Measurements from ENCODE around the gene TMEM163.
"Not testable (repeated sequence)": the region's sequence is repeated elsewhere in the genome, so short reads cannot be mapped to it uniquely, and the experiment has no call there.

The TMEM163 gene

GRCh38 chr2:134479696-134480330 lies 239.0 kb downstream of the TMEM163 start:
- Histone ChIP-seq H3K9ac (ENCODE audit: low read length) (no peak overlapping the region), H3K4me1 (ENCODE audit: control insufficient read depth, insufficient read depth, low read length) (no peaks in the 10 kb centered on the region), H3K27ac (ENCODE audit: low read depth, low read length) (no peak overlapping the region), H3K9me3 (ENCODE audit: control insufficient read depth, insufficient read depth, low read depth, low read length) (no peaks in the 10 kb centered on the region), H3K36me3 (ENCODE audit: control insufficient read depth, insufficient read depth, low read length) (no peaks in the 10 kb centered on the region), H3K4me3 (ENCODE audit: low read depth, low read length) (no peak overlapping the region), H3K27me3 (ENCODE audit: control insufficient read depth, insufficient read depth, low read length) (no peaks in the 10 kb centered on the region)

GRCh38 chr2:134476982-134477381 lies 241.8 kb downstream of the TMEM163 start:
- H3K27me3 ChIP-seq (ENCODE audit: control insufficient read depth, insufficient read depth, low read length): not testable (repeated sequence)

GRCh38 chr2:134470561-134471168 lies 248.1 kb downstream of the TMEM163 start:
- no peak overlapping the region for H3K9ac ChIP-seq (ENCODE audit: low read length)
- H3K9me3 ChIP-seq (ENCODE audit: control insufficient read depth, insufficient read depth, low read depth, low read length): no peaks in the 10 kb centered on the region
- H3K4me1 ChIP-seq (ENCODE audit: control insufficient read depth, insufficient read depth, low read length): no peaks in the 10 kb centered on the region
- no peak overlapping the region for H3K4me3 ChIP-seq (ENCODE audit: low read depth, low read length)
- no peak overlapping the region for H3K27ac ChIP-seq (ENCODE audit: low read depth, low read length)
- H3K27me3 ChIP-seq (ENCODE audit: control insufficient read depth, insufficient read depth, low read length): no peaks in the 10 kb centered on the region
- no peaks in the 10 kb centered on the region for H3K36me3 ChIP-seq (ENCODE audit: control insufficient read depth, insufficient read depth, low read length)

More at GRCh38 chr2:134476982-134477381, 241.8 kb downstream of the TMEM163 start:
- H3K27ac ChIP-seq (ENCODE audit: low read depth, low read length); H3K4me3 ChIP-seq (ENCODE audit: low read depth, low read length); H3K36me3 ChIP-seq (ENCODE audit: control insufficient read depth, insufficient read depth, low read length); H3K9ac ChIP-seq (ENCODE audit: low read length); H3K9me3 ChIP-seq (ENCODE audit: control insufficient read depth, insufficient read depth, low read depth, low read length); H3K4me1 ChIP-seq (ENCODE audit: control insufficient read depth, insufficient read depth, low read length): not testable (repeated sequence)

- no peak overlapping the region for H3K4me3 ChIP-seq (ENCODE audit: low read depth, low read length)
These were observed 249.2 kb downstream of the TMEM163 start for GRCh38 chr2:134469516-134470115.

GRCh38 chr2:134468776-134469175 lies 250.0 kb downstream of the TMEM163 start:
- Histone ChIP-seq H3K27me3 (ENCODE audit: control insufficient read depth, insufficient read depth, low read length) (no peaks in the 10 kb centered on the region), H3K27ac (ENCODE audit: low read depth, low read length) (no peak overlapping the region), H3K9me3 (ENCODE audit: control insufficient read depth, insufficient read depth, low read depth, low read length) (no peaks in the 10 kb centered on the region), H3K36me3 (ENCODE audit: control insufficient read depth, insufficient read depth, low read length) (no peaks in the 10 kb centered on the region), H3K4me1 (ENCODE audit: control insufficient read depth, insufficient read depth, low read length) (no peaks in the 10 kb centered on the region), H3K4me3 (ENCODE audit: low read depth, low read length) (no peak overlapping the region), H3K9ac (ENCODE audit: low read length) (no peak overlapping the region)

More at GRCh38 chr2:134469516-134470115, 249.2 kb downstream of the TMEM163 start:
- no peak overlapping the region for H3K27ac ChIP-seq (ENCODE audit: low read depth, low read length)
- H3K9ac ChIP-seq (ENCODE audit: low read length): no peak overlapping the region
- H3K27me3 ChIP-seq (ENCODE audit: control insufficient read depth, insufficient read depth, low read length): no peaks in the 10 kb centered on the region
- H3K4me1 ChIP-seq (ENCODE audit: control insufficient read depth, insufficient read depth, low read length): no peaks in the 10 kb centered on the region
- H3K36me3 ChIP-seq (ENCODE audit: control insufficient read depth, insufficient read depth, low read length): no peaks in the 10 kb centered on the region
- no peaks in the 10 kb centered on the region for H3K9me3 ChIP-seq (ENCODE audit: control insufficient read depth, insufficient read depth, low read depth, low read length)

- Histone ChIP-seq H3K4me1 (ENCODE audit: control insufficient read depth, insufficient read depth, low read length) (no peaks in the 10 kb centered on the region), H3K27ac (ENCODE audit: low read depth, low read length) (no peak overlapping the region), H3K27me3 (ENCODE audit: control insufficient read depth, insufficient read depth, low read length) (no peaks in the 10 kb centered on the region), H3K9me3 (ENCODE audit: control insufficient read depth, insufficient read depth, low read depth, low read length) (no peaks in the 10 kb centered on the region), H3K9ac (ENCODE audit: low read length) (no peak overlapping the region), H3K36me3 (ENCODE audit: control insufficient read depth, insufficient read depth, low read length) (no peaks in the 10 kb centered on the region), H3K4me3 (ENCODE audit: low read depth, low read length) (no peak overlapping the region)
These were observed 250.6 kb downstream of the TMEM163 start for GRCh38 chr2:134468164-134468563.

- H3K9ac ChIP-seq (ENCODE audit: low read length): no peak overlapping the region
- no peak overlapping the region for H3K27ac ChIP-seq (ENCODE audit: low read depth, low read length)
- no peak overlapping the region for H3K4me3 ChIP-seq (ENCODE audit: low read depth, low read length)
- no peaks in the 10 kb centered on the region; the same call in 1 of the 2 replicates for H3K4me1 ChIP-seq (ENCODE audit: control insufficient read depth, insufficient read depth, low read length)
- no peaks in the 10 kb centered on the region for H3K36me3 ChIP-seq (ENCODE audit: control insufficient read depth, insufficient read depth, low read length)
- H3K9me3 ChIP-seq (ENCODE audit: control insufficient read depth, insufficient read depth, low read depth, low read length): no peaks in the 10 kb centered on the region
- H3K27me3 ChIP-seq (ENCODE audit: control insufficient read depth, insufficient read depth, low read length): no peaks in the 10 kb centered on the region
These were observed 252.7 kb downstream of the TMEM163 start for GRCh38 chr2:134466141-134466540.

GRCh38 chr2:134465228-134466105 lies 253.3 kb downstream of the TMEM163 start:
- Histone ChIP-seq H3K27me3 (ENCODE audit: control insufficient read depth, insufficient read depth, low read length) (no peaks in the 10 kb centered on the region), H3K9me3 (ENCODE audit: control insufficient read depth, insufficient read depth, low read depth, low read length) (no peaks in the 10 kb centered on the region), H3K36me3 (ENCODE audit: control insufficient read depth, insufficient read depth, low read length) (no peaks in the 10 kb centered on the region), H3K4me3 (ENCODE audit: low read depth, low read length) (no peak overlapping the region), H3K4me1 (ENCODE audit: control insufficient read depth, insufficient read depth, low read length) (no peaks in the 10 kb centered on the region; the same call in 1 of the 2 replicates), H3K27ac (ENCODE audit: low read depth, low read length) (no peak overlapping the region), H3K9ac (ENCODE audit: low read length) (no peak overlapping the region)

GRCh38 chr2:134463699-134464022 lies 255.1 kb downstream of the TMEM163 start:
- H3K9ac ChIP-seq (ENCODE audit: low read length): no peak overlapping the region
- H3K4me1 ChIP-seq (ENCODE audit: control insufficient read depth, insufficient read depth, low read length): peaks cover 3% of the 10 kb centered on the region; the same call in 1 of the 2 replicates
- H3K9me3 ChIP-seq (ENCODE audit: control insufficient read depth, insufficient read depth, low read depth, low read length): no peaks in the 10 kb centered on the region
- no peak overlapping the region for H3K4me3 ChIP-seq (ENCODE audit: low read depth, low read length)
- H3K36me3 ChIP-seq (ENCODE audit: control insufficient read depth, insufficient read depth, low read length): no peaks in the 10 kb centered on the region
- H3K27me3 ChIP-seq (ENCODE audit: control insufficient read depth, insufficient read depth, low read length): no peaks in the 10 kb centered on the region
- no peak overlapping the region for H3K27ac ChIP-seq (ENCODE audit: low read depth, low read length)

- Histone ChIP-seq H3K9ac (ENCODE audit: low read length) (no peak overlapping the region), H3K9me3 (ENCODE audit: control insufficient read depth, insufficient read depth, low read depth, low read length) (no peaks in the 10 kb centered on the region), H3K4me1 (ENCODE audit: control insufficient read depth, insufficient read depth, low read length) (peaks cover 3% of the 10 kb centered on the region; the same call in 1 of the 2 replicates), H3K4me3 (ENCODE audit: low read depth, low read length) (no peak overlapping the region), H3K36me3 (ENCODE audit: control insufficient read depth, insufficient read depth, low read length) (no peaks in the 10 kb centered on the region), H3K27ac (ENCODE audit: low read depth, low read length) (no peak overlapping the region), H3K27me3 (ENCODE audit: control insufficient read depth, insufficient read depth, low read length) (no peaks in the 10 kb centered on the region)
These were observed 255.8 kb downstream of the TMEM163 start for GRCh38 chr2:134462791-134463698.

Data from HUES6 (cell line).